Gastroesophageal sphincter (tissue), 3 donors: ENCODE measurements around the gene POTEJ.
"Not testable (repeated sequence)": the region's sequence is repeated elsewhere in the genome, so short reads cannot be mapped to it uniquely, and the experiment has no call there.

Source experiments
- EP300 ChIP-seq: sonication (generic); formaldehyde crosslinking; IDR thresholded peaks from one replicate; pipeline ENCODE4 v1.6.1; 2017; ENCODE audit warnings: antibody characterized with exemption, mild to moderate bottlenecking
- POLR2A ChIP-seq, 2 donors: fragments of 450-650 bp; IDR thresholded peaks; one replicate each; pipeline ENCODE4 v1.6.1; 2017; ENCODE audit warnings: antibody characterized with exemption in 2 of 2, mild to moderate bottlenecking in 2 of 2, moderate library complexity in 1 of 2
- POLR2AphosphoS5 ChIP-seq: sonication (generic); formaldehyde crosslinking; IDR thresholded peaks from one replicate; pipeline ENCODE4 v1.6.1; 2017; ENCODE audit warnings: antibody characterized with exemption
- TF ChIP-seq, protein P1 (sequence below), 4 experiments: fragments of 200-600 bp in 2 of 4; fragments of 450-650 bp in 2 of 4; sonication (generic) in 1 of 4; IDR thresholded peaks; one replicate each; pipeline ENCODE4 v1.5.1; 2017 to 2019; ENCODE audit warnings: antibody characterized with exemption in 4 of 4, mild to moderate bottlenecking in 2 of 4, moderate library complexity in 2 of 4

DNA sequence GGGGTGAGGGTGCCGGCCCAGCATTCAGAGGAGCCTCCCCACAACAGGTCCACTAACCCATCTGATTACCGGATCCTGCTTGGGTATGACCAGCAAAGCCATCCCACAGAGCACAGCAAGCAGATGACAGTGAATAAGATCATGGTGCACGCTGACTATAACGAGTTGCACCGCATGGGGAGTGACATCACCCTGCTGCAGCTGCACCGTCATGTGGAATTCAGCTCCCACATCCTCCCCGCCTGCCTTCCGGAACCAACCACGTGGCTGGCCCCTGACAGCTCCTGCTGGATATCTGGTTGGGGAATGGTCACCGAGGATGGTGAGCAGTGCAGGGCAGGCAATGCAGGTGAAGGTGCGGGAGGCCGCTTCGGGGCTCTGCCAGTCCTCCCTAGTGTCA is 37.0 kb upstream of the POTEJ start:
- TF ChIP-seq, protein P1, sequence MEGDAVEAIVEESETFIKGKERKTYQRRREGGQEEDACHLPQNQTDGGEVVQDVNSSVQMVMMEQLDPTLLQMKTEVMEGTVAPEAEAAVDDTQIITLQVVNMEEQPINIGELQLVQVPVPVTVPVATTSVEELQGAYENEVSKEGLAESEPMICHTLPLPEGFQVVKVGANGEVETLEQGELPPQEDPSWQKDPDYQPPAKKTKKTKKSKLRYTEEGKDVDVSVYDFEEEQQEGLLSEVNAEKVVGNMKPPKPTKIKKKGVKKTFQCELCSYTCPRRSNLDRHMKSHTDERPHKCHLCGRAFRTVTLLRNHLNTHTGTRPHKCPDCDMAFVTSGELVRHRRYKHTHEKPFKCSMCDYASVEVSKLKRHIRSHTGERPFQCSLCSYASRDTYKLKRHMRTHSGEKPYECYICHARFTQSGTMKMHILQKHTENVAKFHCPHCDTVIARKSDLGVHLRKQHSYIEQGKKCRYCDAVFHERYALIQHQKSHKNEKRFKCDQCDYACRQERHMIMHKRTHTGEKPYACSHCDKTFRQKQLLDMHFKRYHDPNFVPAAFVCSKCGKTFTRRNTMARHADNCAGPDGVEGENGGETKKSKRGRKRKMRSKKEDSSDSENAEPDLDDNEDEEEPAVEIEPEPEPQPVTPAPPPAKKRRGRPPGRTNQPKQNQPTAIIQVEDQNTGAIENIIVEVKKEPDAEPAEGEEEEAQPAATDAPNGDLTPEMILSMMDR (IDR thresholded peaks at IDR 0.05) = not testable (repeated sequence)
- not testable (repeated sequence) for TF ChIP-seq POLR2A (IDR thresholded peaks at IDR 0.05); EP300; POLR2AphosphoS5
